ENCODE data around the gene FIGN.

DNA sequence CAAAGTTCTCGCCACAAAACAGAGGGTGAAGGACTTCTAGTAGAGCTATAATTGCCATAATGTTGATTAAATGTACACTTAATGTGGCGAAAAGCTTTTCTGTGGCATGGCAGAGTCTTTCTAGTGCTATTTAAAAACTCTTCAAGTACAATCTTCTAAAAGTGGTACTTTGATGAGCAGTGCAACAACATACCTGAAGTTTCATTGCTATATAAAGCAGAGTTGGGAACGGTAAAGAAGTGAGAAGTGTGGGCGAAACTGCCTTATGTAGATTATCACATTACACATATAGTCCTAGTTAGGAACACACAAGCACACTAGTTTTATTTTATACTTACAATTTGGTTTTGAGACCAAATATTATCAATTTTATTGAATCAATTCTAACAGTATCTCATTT is 49.5 kb downstream of the FIGN start:
- TF ChIP-seq POLR2AphosphoS5 (IDR thresholded peaks at IDR 0.05; ENCODE audit: borderline replicate concordance, low read depth, low read length) (no peak), EZH2 (IDR thresholded peaks at IDR 0.05) (no peak), FOXP2 (optimal IDR thresholded peaks at IDR 0.05; ENCODE audit: control extremely low read depth, extremely low read length, insufficient read depth) (no peak)

Measured in SK-N-MC (cell line).